CD4-positive, alpha-beta T cell (primary cell): ENCODE results near the gene GALNT10. TPM values are rescaled to one million over a fixed set of nuclear protein-coding genes. Genes with fewer than 3 reads are reported as not detected.

Experiments
- ATAC-seq: fragments of 200-7000 bp; cut with Tn5 transposase; one replicate; pipeline ENCODE4 v1.10.0; 2022; ENCODE audit warnings: mild to moderate bottlenecking; ENCODE audit not compliant: poor library complexity
- CTCF ChIA-PET: fragments of 350-600 bp; sonication (Branson Sonifier 250); formaldehyde crosslinking; loops from one replicate; lab custom pipeline; 2021; ENCODE audit warnings: antibody characterized with exemption, inconsistent platforms; lab: Charles Lee
- POLR2A ChIA-PET: fragments of 350-600 bp; sonication (Branson Sonifier 250); formaldehyde crosslinking; loops from one replicate; lab custom pipeline; 2021; ENCODE audit warnings: antibody characterized with exemption, inconsistent platforms; lab: Charles Lee
- DNase-seq, 14 experiments: peaks; one replicate each; pipeline ENCODE4 v3.0.0-alpha.2; 2013 to 2020; ENCODE audit warnings: mixed read lengths in 2 of 14
- H3K27ac ChIP-seq, 2 donors: one replicate each; pipeline versions ENCODE4 v1.5.1 to v1.7.0; 2013; ENCODE audit warnings: low read length in 2 of 2, low read depth in 1 of 2, mild to moderate bottlenecking in 1 of 2
- H3K27me3 ChIP-seq, 2 experiments: 1 replicate in 1 of 2; 2 replicates in 1 of 2; pipeline versions ENCODE4 v1.6.1 to v1.7.0; 2013; ENCODE audit warnings: low read length in 2 of 2, control low read depth in 1 of 2, mild to moderate bottlenecking in 1 of 2, moderate library complexity in 1 of 2; ENCODE audit not compliant: insufficient read depth in 2 of 2, control insufficient read depth in 1 of 2
- H3K36me3 ChIP-seq: one replicate; pipeline ENCODE4 v1.6.1; 2013; ENCODE audit warnings: low read length, control low read depth; ENCODE audit not compliant: insufficient read depth
- H3K4me1 ChIP-seq: one replicate; pipeline ENCODE4 v1.6.1; 2013; ENCODE audit warnings: low read length, control low read depth; ENCODE audit not compliant: insufficient read depth
- H3K4me3 ChIP-seq: one replicate; pipeline ENCODE4 v1.5.1; 2013; ENCODE audit warnings: mild to moderate bottlenecking, low read length, moderate library complexity
- H3K9me3 ChIP-seq, 2 experiments: 1 replicate in 1 of 2; 2 replicates in 1 of 2; pipeline versions ENCODE4 v1.6.1 to v1.7.0; 2013; ENCODE audit warnings: low read length in 2 of 2, mild to moderate bottlenecking in 2 of 2, control low read depth in 1 of 2, moderate library complexity in 1 of 2; ENCODE audit not compliant: control insufficient read depth in 1 of 2, insufficient read depth in 1 of 2
- H3K27ac Mint-ChIP-seq: one replicate; pipeline ENCODE4 v1.8.0; 2020; ENCODE audit warnings: mixed read lengths
- H3K27me3 Mint-ChIP-seq: one replicate; pipeline ENCODE4 v1.8.0; 2021; ENCODE audit warnings: mixed read lengths
- H3K36me3 Mint-ChIP-seq: one replicate; pipeline ENCODE4 v1.8.0; 2021; ENCODE audit warnings: low read depth, mixed read lengths
- H3K4me1 Mint-ChIP-seq: one replicate; pipeline ENCODE4 v1.8.0; 2021; ENCODE audit warnings: low read depth, mixed read lengths
- H3K4me3 Mint-ChIP-seq: one replicate; pipeline ENCODE4 v1.8.0; 2020; ENCODE audit warnings: mild to moderate bottlenecking, mixed read lengths
- H3K9me3 Mint-ChIP-seq: one replicate; pipeline ENCODE4 v1.8.0; 2020; ENCODE audit warnings: mixed read lengths
- intact Hi-C, 2 experiments: fragments of 100-400 bp; cut with DNase I in 1 of 2; cut with micrococcal nuclease in 1 of 2; formaldehyde crosslinking; loops; one replicate each; pipeline versions ENCODE4 v1.15.1 to v1.9.0; 2023 to 2025; cut with DNase I, micrococcal nuclease
- total RNA-seq, 174 experiments: library from RNA in 2 of 174; stranded (reverse) in 2 of 174; gene quantifications; one replicate each; pipeline ENCODE4 v1.2.3 and lab custom pipeline; 2021 to 2026
- TF ChIP-seq, protein P1 (sequence below): fragments of 200-600 bp; IDR thresholded peaks from one replicate; pipeline ENCODE4 v1.8.0; 2022; ENCODE audit warnings: antibody characterized with exemption, mild to moderate bottlenecking

GALNT10 gene
- total RNA-seq, 2 experiments from 2014 or later, result 21.7 to 23.0 TPM

DNA sequence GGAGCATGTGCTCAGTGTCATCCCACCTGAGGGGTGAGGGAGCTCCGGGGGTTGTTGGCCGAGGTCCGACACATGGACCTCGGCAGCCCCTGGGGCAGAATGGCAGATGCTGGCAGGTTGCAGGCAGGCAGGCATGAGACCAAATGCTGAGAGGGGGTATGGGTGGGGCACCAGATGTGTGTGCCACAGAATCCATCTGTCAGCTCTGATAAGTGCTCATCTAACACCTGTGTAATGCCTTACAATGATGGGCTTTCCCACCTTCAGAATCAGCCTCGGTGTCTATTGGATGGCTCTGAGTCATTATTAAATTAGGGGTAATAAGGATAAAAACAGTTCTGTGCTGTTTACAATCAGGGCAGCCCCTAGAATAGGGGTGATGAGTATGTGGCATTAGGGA, 182.1 kb downstream of the GALNT10 start:
- Histone ChIP-seq H3K36me3 (peaks cover 30% of the 10 kb centered on the region), H3K4me3 (no peak overlapping the region), H3K4me1 (no peaks in the 10 kb centered on the region), H3K9me3 (no peaks in the 10 kb centered on the region), H3K27me3 (no peaks in the 10 kb centered on the region), H3K27ac (no peak overlapping the region)
- Mint-ChIP-seq H3K36me3 (peaks cover 45% of the 10 kb centered on the region), H3K27me3 (no peaks in the 10 kb centered on the region), H3K27ac (no peak overlapping the region), H3K4me3 (no peak overlapping the region), H3K9me3 (no peaks in the 10 kb centered on the region), H3K4me1 (no peaks in the 10 kb centered on the region)
- DNase-seq (no peak), ATAC-seq (no peak)
- CTCF ChIA-PET, result no interaction called here
- POLR2A ChIA-PET, result no interaction called here
- intact Hi-C loops, result no loop called here
- TF ChIP-seq, protein P1, sequence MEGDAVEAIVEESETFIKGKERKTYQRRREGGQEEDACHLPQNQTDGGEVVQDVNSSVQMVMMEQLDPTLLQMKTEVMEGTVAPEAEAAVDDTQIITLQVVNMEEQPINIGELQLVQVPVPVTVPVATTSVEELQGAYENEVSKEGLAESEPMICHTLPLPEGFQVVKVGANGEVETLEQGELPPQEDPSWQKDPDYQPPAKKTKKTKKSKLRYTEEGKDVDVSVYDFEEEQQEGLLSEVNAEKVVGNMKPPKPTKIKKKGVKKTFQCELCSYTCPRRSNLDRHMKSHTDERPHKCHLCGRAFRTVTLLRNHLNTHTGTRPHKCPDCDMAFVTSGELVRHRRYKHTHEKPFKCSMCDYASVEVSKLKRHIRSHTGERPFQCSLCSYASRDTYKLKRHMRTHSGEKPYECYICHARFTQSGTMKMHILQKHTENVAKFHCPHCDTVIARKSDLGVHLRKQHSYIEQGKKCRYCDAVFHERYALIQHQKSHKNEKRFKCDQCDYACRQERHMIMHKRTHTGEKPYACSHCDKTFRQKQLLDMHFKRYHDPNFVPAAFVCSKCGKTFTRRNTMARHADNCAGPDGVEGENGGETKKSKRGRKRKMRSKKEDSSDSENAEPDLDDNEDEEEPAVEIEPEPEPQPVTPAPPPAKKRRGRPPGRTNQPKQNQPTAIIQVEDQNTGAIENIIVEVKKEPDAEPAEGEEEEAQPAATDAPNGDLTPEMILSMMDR, result no peak

DNA sequence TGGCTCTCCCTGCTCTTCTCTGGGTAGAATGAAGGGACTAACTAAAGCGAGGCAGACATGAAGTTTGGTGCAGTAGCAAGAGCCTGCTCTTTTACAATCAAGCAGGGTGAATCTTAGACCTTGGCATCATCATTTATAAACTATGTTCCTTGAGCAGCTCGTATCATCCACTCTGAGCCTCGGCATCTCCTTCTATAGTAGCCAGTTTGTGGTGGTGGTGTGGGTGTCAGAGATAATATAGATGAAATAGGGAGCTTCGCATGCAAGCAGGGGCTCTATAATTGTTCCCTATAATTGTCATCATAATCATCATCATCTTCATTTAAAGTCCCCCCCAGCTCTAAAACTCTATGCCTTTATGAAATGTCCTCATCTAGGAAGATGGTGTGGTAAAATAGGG, 182.8 kb downstream of the GALNT10 start:
- CTCF ChIA-PET, result no interaction called here
- Histone ChIP-seq H3K4me3 (no peak overlapping the region), H3K9me3 (no peaks in the 10 kb centered on the region), H3K4me1 (no peaks in the 10 kb centered on the region), H3K27ac (no peak overlapping the region), H3K36me3 (peaks cover 35% of the 10 kb centered on the region), H3K27me3 (no peaks in the 10 kb centered on the region)
- no peak for ATAC-seq
- intact Hi-C loops, result no loop called here
- POLR2A ChIA-PET, result no interaction called here
- Mint-ChIP-seq H3K4me3 (no peak overlapping the region), H3K9me3 (no peaks in the 10 kb centered on the region), H3K27ac (no peak overlapping the region), H3K4me1 (no peaks in the 10 kb centered on the region), H3K36me3 (peaks cover 52% of the 10 kb centered on the region), H3K27me3 (no peaks in the 10 kb centered on the region)
- no peak for DNase-seq
- TF ChIP-seq, protein P1, result no peak

DNA sequence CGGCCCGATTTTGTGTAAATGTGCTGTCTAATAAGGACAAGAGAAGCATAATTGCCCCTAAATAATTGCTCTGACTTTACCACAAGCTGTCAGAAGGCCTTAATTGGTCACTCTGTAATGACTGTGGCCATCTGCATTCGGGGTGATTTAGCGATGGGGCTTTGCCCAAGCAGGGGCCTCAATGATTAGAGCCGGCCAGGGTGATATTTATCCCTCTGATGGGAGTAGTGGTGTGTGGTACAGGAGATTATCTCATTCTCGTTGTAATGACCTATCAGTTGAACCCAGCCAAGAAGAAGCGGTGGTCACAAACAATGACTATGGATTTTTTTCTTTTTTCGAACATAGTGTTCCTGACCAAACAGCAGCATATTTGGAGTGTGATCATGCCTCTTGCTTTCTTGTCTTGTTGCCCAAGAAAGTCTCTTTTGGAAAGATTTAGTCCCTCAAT, 183.2 kb downstream of the GALNT10 start:
- POLR2A ChIA-PET, result no interaction called here
- CTCF ChIA-PET, result no interaction called here
- H3K9me3 ChIP-seq, result no peaks in the 10 kb centered on the region
- no peaks in the 10 kb centered on the region for H3K9me3 Mint-ChIP-seq
- no peak overlapping the region for H3K4me3 ChIP-seq
- H3K4me3 Mint-ChIP-seq, result no peak overlapping the region
- no peak overlapping the region for H3K27ac ChIP-seq
- no peaks in the 10 kb centered on the region for H3K27me3 Mint-ChIP-seq
- no peak overlapping the region for H3K27ac Mint-ChIP-seq
- TF ChIP-seq, protein P1, result no peak
- H3K36me3 ChIP-seq, result peaks cover 39% of the 10 kb centered on the region
- peaks cover 54% of the 10 kb centered on the region for H3K36me3 Mint-ChIP-seq
- intact Hi-C loops, result no loop called here
- H3K4me1 Mint-ChIP-seq, result no peaks in the 10 kb centered on the region
- ATAC-seq, result no peak
- no peaks in the 10 kb centered on the region for H3K27me3 ChIP-seq
- DNase-seq, result no peak
- H3K4me1 ChIP-seq, result no peaks in the 10 kb centered on the region
